ENCODE results near the gene CHMP4B.

The CHMP4B gene, protein sequence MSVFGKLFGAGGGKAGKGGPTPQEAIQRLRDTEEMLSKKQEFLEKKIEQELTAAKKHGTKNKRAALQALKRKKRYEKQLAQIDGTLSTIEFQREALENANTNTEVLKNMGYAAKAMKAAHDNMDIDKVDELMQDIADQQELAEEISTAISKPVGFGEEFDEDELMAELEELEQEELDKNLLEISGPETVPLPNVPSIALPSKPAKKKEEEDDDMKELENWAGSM

DNA sequence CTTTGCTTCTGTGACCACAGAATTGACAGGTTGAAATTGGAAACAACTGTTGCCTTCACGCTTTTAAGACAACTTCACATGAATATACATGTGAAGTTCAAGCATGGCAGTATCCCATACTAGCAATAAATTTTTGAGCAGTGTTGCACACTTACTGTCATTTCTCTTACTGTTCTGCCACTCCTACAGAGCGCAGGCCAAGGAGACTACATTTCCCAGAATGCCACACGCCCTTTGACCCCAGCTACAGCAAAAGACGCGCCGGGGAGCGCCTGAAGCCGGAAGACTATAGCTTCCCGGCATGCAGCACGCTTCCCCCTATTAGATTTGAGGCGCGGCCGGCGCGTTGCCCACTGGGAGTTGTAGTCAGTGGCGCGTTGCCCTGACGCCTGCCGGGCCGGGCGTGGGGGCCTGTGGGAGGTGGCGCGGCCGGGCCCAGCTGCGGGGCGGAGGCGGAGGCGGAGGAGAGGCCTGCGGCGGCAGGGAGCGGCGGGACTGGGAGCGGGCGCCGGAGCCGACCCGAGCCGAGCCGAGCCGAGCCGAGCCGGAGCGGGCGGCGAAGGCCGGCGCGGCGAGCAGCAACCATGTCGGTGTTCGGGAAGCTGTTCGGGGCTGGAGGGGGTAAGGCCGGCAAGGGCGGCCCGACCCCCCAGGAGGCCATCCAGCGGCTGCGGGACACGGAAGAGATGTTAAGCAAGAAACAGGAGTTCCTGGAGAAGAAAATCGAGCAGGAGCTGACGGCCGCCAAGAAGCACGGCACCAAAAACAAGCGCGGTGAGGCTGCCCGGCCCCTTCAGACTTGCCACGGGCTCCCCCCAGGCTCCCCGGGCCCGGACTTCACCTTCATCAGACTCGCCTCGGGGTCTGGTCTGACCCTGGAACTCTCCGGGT is at the start of gene CHMP4B:
TSS of gene CHMP4B (plus strand) at position 464 of the 891 bp plus-strand sequence. CDS start at position 585, 121 bp downstream.
- in situ Hi-C loops (cut with HindIII; ENCODE audit: low sequenced_read_pairs): no loop called here
- DNase-seq (ENCODE audit: low read depth, low spot score): peak; percentile 99
- TF ChIP-seq, protein P1, sequence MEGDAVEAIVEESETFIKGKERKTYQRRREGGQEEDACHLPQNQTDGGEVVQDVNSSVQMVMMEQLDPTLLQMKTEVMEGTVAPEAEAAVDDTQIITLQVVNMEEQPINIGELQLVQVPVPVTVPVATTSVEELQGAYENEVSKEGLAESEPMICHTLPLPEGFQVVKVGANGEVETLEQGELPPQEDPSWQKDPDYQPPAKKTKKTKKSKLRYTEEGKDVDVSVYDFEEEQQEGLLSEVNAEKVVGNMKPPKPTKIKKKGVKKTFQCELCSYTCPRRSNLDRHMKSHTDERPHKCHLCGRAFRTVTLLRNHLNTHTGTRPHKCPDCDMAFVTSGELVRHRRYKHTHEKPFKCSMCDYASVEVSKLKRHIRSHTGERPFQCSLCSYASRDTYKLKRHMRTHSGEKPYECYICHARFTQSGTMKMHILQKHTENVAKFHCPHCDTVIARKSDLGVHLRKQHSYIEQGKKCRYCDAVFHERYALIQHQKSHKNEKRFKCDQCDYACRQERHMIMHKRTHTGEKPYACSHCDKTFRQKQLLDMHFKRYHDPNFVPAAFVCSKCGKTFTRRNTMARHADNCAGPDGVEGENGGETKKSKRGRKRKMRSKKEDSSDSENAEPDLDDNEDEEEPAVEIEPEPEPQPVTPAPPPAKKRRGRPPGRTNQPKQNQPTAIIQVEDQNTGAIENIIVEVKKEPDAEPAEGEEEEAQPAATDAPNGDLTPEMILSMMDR (IDR thresholded peaks at IDR 0.05; ENCODE audit: low read depth, low read length): no peak
- H3K4me3 ChIP-seq (ENCODE audit: low read depth, low read length): peak within 1 kb of the TSS; percentile 97

DNA sequence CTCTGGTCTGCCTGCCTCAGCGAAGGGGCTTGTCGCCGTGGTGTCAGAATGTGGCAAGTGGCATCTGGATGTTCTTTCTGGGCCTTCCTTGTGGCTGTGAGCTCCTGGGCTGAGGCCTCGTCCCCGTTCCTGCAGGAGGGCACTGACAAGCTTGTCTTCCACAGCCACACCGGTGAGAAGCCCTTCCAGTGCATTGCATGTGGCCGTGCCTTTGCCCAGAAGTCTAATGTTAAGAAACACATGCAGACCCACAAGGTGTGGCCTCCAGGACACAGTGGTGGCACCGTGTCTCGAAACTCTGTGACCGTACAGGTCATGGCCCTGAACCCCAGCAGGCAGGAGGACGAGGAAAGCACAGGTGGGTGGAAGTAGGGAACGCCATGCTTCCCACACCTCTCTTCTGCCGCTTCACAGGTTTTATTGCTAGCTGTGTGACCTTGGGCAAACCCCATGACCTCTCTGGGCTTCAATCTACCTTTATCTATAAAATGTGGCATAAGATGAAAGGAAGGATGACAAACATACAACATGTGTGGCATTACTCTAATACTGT is 49.4 kb upstream of the CHMP4B start:
- no peak for DNase-seq (ENCODE audit: low read depth, low spot score)
- in situ Hi-C loops (cut with HindIII; ENCODE audit: low sequenced_read_pairs): no loop called here
- TF ChIP-seq, protein P1 (IDR thresholded peaks at IDR 0.05; ENCODE audit: low read depth, low read length): no peak
- H3K4me3 ChIP-seq (ENCODE audit: low read depth, low read length): no peak overlapping the region

DNA sequence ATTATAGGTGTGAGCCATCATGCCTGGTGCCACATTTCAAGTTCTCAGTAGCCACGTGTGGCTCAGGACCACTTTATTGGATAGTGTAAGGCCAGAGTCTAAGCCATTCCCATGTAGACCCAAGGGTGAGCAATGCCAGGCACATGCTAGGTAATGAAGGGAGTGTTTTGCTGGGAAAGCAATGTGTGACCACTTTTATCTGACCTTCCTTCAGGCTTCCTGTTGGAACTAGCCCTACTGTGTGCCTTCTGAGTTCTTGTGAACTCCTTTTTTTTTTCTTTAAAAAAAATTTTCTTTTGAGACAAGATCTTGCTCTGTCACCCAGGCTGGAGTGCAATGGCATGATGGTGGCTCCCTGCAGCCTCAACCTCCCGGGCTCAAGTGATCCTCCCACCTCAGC is 46.0 kb upstream of the CHMP4B start:
- in situ Hi-C loops (cut with HindIII; ENCODE audit: low sequenced_read_pairs): no loop called here
- H3K4me3 ChIP-seq (ENCODE audit: low read depth, low read length): no peak overlapping the region
- TF ChIP-seq, protein P1 (IDR thresholded peaks at IDR 0.05; ENCODE audit: low read depth, low read length): no peak
- no peak for DNase-seq (ENCODE audit: low read depth, low spot score)

DNA sequence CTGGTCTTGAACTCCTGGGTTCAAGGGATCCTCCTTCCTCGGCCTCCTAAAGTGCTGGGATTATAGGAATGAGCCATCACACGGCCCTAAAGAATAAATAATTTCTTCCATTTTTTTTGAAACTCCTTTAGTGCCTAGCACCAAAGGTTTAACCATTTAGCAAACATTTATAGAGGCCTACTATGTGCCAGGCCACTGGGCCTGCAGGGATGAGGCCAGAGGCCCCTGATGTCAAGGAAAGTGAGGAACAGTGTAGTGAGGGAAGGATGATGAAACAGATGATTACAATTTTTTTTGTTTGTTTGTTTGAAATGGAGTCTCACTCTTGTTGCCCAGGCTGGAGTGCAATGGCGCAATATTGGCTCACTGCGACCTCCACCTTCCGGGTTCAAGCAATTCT is 45.6 kb upstream of the CHMP4B start:
- in situ Hi-C loops (cut with HindIII; ENCODE audit: low sequenced_read_pairs): no loop called here
- no peak overlapping the region for H3K4me3 ChIP-seq (ENCODE audit: low read depth, low read length)
- DNase-seq (ENCODE audit: low read depth, low spot score): no peak
- TF ChIP-seq, protein P1 (IDR thresholded peaks at IDR 0.05; ENCODE audit: low read depth, low read length): no peak

DNA sequence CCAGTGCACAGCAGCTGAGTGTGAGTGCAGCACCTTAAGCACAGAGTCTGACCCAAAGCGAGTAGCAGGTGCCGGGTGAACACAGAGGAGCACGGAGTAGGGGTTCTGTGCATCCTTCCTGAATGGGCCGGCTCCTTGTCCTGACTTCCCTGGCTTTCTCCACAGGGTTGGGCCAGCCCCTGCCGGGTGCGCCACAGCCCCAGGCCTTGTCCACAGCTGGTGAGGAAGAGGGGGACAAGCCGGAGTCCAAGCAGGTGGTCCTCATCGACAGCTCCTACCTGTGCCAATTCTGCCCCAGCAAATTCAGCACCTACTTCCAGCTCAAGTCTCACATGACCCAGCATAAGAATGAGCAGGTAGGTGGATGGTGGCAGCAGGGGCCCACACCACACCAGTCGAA is 44.5 kb upstream of the CHMP4B start:
- H3K4me3 ChIP-seq (ENCODE audit: low read depth, low read length): no peak overlapping the region
- TF ChIP-seq, protein P1 (IDR thresholded peaks at IDR 0.05; ENCODE audit: low read depth, low read length): no peak
- in situ Hi-C loops (cut with HindIII; ENCODE audit: low sequenced_read_pairs): no loop called here
- no peak for DNase-seq (ENCODE audit: low read depth, low spot score)

DNA sequence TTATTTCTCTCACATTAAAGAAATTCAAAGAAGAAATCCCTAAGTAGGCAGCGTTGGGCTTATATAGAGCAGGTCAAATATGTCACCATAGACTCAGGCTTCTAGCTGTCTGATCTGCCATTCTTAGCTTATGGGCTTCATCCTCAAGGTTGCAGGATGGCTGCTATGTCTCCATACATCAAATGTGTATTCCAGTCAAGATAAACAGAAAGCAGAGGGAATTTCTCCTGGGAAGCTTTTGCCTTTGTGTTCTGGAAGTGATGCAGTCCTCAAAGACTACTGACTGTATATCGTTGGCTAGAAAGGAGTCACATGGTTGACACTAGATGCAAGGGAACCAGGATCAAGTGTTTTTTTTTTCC is 43.4 kb upstream of the CHMP4B start:
- no peak overlapping the region for H3K4me3 ChIP-seq (ENCODE audit: low read depth, low read length)
- in situ Hi-C loops (cut with HindIII; ENCODE audit: low sequenced_read_pairs): no loop called here
- TF ChIP-seq, protein P1 (IDR thresholded peaks at IDR 0.05; ENCODE audit: low read depth, low read length): no peak
- DNase-seq (ENCODE audit: low read depth, low spot score): no peak

Data from astrocyte of the spinal cord (primary cell).